Parathyroid adenoma (tissue), 2 donors: ENCODE measurements around the gene INSM1.

Experiments used
- H2AFZ ChIP-seq: fragments of 300-600 bp; sonication (generic); one replicate; pipeline ENCODE4 v1.7.0; 2017; ENCODE audit warnings: antibody characterized with exemption, mild to moderate bottlenecking
- H3K27ac ChIP-seq: fragments of 300-600 bp; sonication (generic); one replicate; pipeline ENCODE4 v1.7.0; 2017
- H3K27me3 ChIP-seq: fragments of 300-600 bp; sonication (generic); one replicate; pipeline ENCODE4 v1.7.0; 2017; ENCODE audit warnings: low read length; ENCODE audit not compliant: control insufficient read depth, insufficient read depth
- H3K36me3 ChIP-seq: fragments of 300-600 bp; sonication (generic); one replicate; pipeline ENCODE4 v1.7.0; 2017; ENCODE audit warnings: low read length; ENCODE audit not compliant: control insufficient read depth, insufficient read depth
- H3K4me1 ChIP-seq: fragments of 300-600 bp; sonication (generic); one replicate; pipeline ENCODE4 v1.7.0; 2017; ENCODE audit warnings: control low read depth
- H3K4me2 ChIP-seq: fragments of 300-600 bp; sonication (generic); one replicate; pipeline ENCODE4 v1.7.0; 2017; ENCODE audit warnings: low read length
- H3K4me3 ChIP-seq: fragments of 300-600 bp; sonication (generic); one replicate; pipeline ENCODE4 v1.7.0; 2017; ENCODE audit warnings: low read depth, low read length
- H3K79me2 ChIP-seq: fragments of 300-600 bp; sonication (generic); one replicate; pipeline ENCODE4 v1.7.0; 2017; ENCODE audit warnings: control low read depth
- H3K9ac ChIP-seq: fragments of 300-600 bp; sonication (generic); one replicate; pipeline ENCODE4 v1.7.0; 2017; ENCODE audit warnings: mild to moderate bottlenecking
- H3K9me3 ChIP-seq: fragments of 300-600 bp; sonication (generic); one replicate; pipeline ENCODE4 v1.7.0; 2017; ENCODE audit warnings: low read length; ENCODE audit not compliant: control insufficient read depth
- TF ChIP-seq, protein P1 (sequence below): fragments of 300-600 bp; sonication (generic); IDR thresholded peaks from one replicate; pipeline ENCODE4 v1.7.0; 2017; ENCODE audit warnings: antibody characterized with exemption, mild to moderate bottlenecking
- donor health status: primary hyperparathyroidism.

Gene INSM1

GRCh38 chr20:20333866-20334265 is 34.0 kb upstream of the INSM1 start:
- Histone ChIP-seq H2AFZ (no peak overlapping the region), H3K4me2 (no peak overlapping the region), H3K27ac (no peak overlapping the region)

DNA sequence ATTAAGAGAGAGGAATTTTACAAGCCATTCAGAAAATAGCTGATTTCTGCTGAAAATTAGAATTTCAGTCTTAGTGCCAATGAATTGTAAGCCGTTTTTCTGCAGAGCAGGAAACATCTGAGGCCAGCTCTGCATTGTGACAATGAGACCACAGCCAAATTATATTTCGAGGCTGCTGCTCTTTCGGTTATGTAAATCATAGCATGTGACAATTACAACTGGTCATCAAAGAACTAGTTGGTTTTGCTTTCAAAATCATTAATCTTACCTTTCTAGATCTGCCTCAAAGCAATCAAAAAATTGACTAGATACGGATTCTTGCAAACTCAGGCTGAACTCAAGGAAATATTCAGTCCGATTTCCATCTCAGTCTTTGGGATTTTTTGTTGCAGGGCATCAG is 33.4 kb upstream of the INSM1 start:
- Histone ChIP-seq H3K4me2 (no peak overlapping the region), H3K4me1 (no peaks in the 10 kb centered on the region), H3K79me2 (no peaks in the 10 kb centered on the region), H3K9ac (no peak overlapping the region), H3K9me3 (no peaks in the 10 kb centered on the region), H3K27me3 (no peaks in the 10 kb centered on the region), H3K27ac (no peak overlapping the region), H3K36me3 (no peaks in the 10 kb centered on the region), H3K4me3 (no peak overlapping the region), H2AFZ (no peak overlapping the region)
- TF ChIP-seq, protein P1, sequence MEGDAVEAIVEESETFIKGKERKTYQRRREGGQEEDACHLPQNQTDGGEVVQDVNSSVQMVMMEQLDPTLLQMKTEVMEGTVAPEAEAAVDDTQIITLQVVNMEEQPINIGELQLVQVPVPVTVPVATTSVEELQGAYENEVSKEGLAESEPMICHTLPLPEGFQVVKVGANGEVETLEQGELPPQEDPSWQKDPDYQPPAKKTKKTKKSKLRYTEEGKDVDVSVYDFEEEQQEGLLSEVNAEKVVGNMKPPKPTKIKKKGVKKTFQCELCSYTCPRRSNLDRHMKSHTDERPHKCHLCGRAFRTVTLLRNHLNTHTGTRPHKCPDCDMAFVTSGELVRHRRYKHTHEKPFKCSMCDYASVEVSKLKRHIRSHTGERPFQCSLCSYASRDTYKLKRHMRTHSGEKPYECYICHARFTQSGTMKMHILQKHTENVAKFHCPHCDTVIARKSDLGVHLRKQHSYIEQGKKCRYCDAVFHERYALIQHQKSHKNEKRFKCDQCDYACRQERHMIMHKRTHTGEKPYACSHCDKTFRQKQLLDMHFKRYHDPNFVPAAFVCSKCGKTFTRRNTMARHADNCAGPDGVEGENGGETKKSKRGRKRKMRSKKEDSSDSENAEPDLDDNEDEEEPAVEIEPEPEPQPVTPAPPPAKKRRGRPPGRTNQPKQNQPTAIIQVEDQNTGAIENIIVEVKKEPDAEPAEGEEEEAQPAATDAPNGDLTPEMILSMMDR: no peak

More at GRCh38 chr20:20333866-20334265, 34.0 kb upstream of the INSM1 start:
- TF ChIP-seq, protein P1: no peak
- Histone ChIP-seq H3K9ac (no peak overlapping the region), H3K36me3 (no peaks in the 10 kb centered on the region), H3K4me3 (no peak overlapping the region), H3K9me3 (no peaks in the 10 kb centered on the region), H3K27me3 (no peaks in the 10 kb centered on the region), H3K4me1 (no peaks in the 10 kb centered on the region), H3K79me2 (no peaks in the 10 kb centered on the region)

- no peak overlapping the region for H3K27ac ChIP-seq
- H3K9ac ChIP-seq: no peak overlapping the region
- H3K9me3 ChIP-seq: no peaks in the 10 kb centered on the region
- H3K79me2 ChIP-seq: no peaks in the 10 kb centered on the region
- H3K4me1 ChIP-seq: no peaks in the 10 kb centered on the region
- TF ChIP-seq, protein P1: no peak
- no peak overlapping the region for H3K4me2 ChIP-seq
- H2AFZ ChIP-seq: no peak overlapping the region
- no peak overlapping the region for H3K4me3 ChIP-seq
- H3K36me3 ChIP-seq: no peaks in the 10 kb centered on the region
- no peaks in the 10 kb centered on the region for H3K27me3 ChIP-seq
These were observed 29.7 kb upstream of the INSM1 start for GRCh38 chr20:20338133-20338730.

GRCh38 chr20:20340443-20340842 is 27.5 kb upstream of the INSM1 start:
- Histone ChIP-seq H3K27me3 (no peaks in the 10 kb centered on the region), H3K79me2 (no peaks in the 10 kb centered on the region), H3K4me2 (no peak overlapping the region), H3K27ac (no peak overlapping the region), H3K36me3 (no peaks in the 10 kb centered on the region), H3K9me3 (no peaks in the 10 kb centered on the region), H3K4me1 (no peaks in the 10 kb centered on the region), H3K9ac (no peak overlapping the region), H2AFZ (no peak overlapping the region), H3K4me3 (no peak overlapping the region)
- TF ChIP-seq, protein P1: no peak

- H3K27ac ChIP-seq: no peak overlapping the region
- no peak overlapping the region for H3K4me2 ChIP-seq
- H3K9ac ChIP-seq: no peak overlapping the region
- H2AFZ ChIP-seq: no peak overlapping the region
- TF ChIP-seq, protein P1: no peak
- no peak overlapping the region for H3K4me3 ChIP-seq
- no peaks in the 10 kb centered on the region for H3K9me3 ChIP-seq
- no peaks in the 10 kb centered on the region for H3K79me2 ChIP-seq
- no peaks in the 10 kb centered on the region for H3K4me1 ChIP-seq
- H3K27me3 ChIP-seq: no peaks in the 10 kb centered on the region
- no peaks in the 10 kb centered on the region for H3K36me3 ChIP-seq
These were observed 26.5 kb upstream of the INSM1 start for GRCh38 chr20:20341371-20341770.
